ENCODE results near the gene PTPRM.

PTPRM gene

DNA sequence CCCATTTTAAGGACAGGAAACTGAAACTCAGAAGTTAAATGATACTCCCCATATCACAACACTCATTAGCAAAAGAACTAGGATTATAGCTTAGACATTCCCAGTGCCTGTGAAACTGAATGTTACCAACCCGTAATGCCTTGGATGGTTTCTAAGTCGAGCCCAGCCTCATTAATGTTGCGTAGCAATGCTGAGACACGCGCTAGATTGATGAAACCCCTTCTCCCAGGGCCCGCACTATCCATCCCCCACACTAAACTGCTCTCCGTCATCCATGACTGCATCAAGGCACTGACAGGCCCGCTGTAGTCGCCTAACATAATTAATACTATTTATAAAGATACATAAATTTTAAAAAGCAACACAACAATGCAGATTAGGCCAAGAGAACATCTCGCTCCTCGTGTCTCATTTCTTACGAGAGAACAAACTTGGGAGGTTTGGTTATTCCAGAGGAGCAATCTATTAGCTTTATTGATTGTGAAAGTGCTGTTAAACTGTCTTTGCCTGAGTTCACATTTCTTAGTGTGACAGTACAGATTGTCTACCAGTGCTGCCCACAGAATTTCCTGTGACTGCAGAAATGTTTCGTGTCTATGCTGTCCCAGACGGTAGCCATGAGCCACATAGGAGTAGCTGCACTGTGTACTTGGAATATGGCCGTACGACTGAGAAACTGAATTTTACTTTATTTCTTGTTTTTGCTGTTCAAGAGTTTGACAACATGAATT, 729.9 kb downstream of the PTPRM start:
- DNase-seq (ENCODE audit: extremely low read depth in 1 of 2, low read depth in 1 of 2): no peak

DNA sequence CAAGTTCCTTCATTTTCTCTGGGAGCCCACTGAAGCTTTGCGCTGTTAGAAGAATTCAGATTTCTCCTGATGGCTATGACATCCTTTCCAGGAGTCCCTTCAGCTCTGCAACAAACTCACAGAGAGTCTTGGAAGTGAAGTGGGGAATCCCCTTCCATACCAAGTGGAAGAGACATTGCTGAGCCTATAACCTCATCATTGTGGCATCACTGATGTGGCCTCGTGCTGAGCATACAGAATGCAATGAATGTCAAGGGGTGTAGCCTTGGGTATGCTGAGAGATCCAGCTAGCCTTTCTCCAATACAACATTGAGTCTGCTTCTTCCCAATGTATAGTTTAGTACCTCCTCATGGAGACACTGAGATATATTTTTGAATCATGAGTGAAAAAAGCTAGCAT, 731.1 kb downstream of the PTPRM start:
- no peak for DNase-seq (ENCODE audit: extremely low read depth in 1 of 2, low read depth in 1 of 2)

DNA sequence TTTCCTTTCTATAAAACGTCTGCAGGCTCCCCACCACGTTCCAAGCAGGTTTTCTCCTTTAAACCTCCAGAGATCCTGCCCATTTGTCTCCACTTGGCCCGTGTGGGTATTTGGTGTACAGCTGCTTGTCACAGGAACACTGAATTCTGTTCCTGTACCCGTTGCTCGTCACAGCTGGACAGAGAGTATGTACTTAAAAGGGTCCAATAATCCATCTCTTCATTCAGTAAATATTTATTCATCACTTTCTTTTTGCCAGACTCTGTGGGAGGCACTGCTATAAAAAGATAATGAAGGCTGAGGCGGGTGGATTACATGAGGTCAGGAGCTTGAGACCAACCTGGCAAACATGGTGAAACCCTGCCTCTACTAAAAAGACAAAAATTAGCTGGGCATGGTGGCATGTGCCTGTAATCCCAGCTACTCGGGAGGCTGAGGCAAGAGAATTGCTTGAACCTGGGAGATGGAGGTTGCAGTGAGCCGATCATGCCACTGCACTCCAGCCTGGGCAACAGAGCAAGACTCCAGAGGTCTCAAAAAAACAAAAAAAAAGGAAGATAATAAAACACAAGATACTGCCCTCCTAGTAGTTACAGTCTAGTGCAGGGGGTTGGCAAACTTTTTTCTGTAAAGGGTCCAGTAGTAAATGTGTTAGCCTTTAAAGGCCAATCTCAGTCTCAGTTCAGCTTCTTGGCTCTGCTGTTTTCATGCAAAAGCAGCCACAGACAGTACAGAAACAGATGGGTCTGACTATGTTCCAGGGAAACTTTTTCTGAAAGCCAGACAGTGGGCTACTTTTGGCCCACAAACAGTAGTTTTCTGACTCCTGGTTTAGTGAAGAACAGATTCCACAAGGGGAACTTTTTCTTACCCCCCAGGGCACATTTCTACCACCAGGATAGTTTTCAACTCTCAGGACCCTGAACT, 732.2 kb downstream of the PTPRM start:
- no peak for DNase-seq (ENCODE audit: extremely low read depth in 1 of 2, low read depth in 1 of 2)

DNA sequence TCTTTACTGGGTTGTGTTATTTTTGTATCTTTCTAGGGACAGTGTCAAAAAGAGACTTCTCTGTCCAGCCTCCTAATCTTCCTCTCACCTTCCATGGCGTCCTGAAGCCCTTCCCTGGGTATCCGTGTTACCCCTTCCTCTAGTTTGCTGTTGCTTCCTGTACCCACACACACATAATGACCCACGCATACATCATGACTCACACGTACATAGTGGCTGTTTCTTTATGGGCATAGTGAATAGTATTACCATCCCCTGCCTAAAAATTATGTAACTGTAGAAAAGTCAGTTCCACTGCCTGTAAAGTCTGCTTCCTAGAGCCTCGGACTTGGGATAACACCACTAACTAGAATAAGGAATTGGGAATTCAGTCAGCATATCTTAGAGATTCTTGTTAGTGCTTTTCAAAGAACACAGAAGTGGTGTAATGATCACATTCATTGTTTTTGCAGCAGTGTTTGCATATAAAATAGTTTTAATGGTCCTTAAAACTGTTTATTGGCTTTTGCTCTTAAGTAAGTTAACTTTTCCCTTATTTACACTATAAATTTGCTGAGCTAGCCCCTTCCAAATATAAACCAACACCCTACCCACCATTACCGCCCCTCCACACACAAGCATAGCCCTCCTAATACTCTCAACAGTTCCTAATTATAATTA, 733.8 kb downstream of the PTPRM start:
- no peak for DNase-seq (ENCODE audit: extremely low read depth in 1 of 2, low read depth in 1 of 2)

DNA sequence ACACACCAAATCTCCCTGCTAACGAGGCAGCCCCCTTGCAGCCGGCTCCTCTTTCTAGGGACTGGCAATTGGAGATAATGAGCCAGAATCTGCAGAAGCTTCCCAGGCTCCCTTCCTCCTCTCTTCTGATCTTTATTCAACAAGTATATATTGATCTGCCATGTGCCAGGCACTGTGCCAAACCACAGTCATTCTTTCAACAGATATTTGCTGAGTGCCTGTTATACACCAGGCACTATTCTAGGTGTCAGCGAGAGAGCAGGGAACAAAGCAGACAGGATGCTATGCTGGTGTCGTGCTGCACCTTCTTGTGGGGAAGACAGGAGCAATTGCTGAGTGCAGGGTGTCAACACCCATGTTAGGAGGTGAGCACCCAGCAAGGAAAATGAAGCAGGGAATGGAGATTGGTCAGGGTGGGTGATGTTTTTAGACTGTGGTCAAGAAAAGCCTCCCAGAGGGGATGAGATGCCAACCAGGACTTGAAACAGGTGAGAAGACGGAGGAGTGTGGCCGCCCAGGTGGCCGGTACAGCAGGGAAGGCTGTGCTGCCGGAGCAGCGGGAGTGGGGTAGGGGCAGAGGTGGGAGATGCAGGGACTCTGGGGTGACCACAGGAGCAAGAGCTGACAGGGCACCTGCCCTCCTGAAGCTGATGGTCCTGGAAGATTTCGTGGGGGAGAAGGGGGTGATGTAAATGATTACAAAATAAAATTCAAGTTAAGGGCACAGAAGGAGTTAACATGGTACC, 734.5 kb downstream of the PTPRM start:
- no peak for DNase-seq (ENCODE audit: extremely low read depth in 1 of 2, low read depth in 1 of 2)

DNA sequence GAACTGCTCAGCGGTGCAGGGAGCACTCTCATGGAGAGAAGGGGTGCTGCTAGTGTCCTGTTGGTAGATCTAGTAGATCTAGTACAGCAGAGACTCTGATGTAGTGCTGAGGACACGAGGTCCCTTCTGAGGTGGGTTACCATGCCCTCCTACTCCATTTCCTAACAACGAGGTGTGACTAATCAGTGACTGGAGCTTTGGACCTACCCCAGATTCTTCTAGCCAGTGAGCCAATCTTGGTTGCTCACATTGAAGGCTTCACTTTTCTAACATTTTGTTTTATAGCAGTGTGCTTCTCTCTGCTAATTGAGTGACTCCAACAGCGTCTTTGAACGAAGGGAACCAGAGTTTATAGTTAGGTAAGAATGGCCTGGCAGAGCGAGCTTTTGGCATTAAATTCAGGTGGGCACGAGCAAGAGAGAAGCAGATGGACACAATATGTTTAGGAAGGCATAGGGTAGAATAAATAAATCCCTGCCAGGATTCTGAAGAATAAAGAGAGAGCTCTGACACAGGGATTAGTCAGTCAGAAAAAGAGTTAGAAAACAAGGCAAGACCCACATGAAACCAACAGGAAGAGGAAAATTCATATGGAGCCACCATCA, 736.1 kb downstream of the PTPRM start:
- no peak for DNase-seq (ENCODE audit: extremely low read depth in 1 of 2, low read depth in 1 of 2)

DNA sequence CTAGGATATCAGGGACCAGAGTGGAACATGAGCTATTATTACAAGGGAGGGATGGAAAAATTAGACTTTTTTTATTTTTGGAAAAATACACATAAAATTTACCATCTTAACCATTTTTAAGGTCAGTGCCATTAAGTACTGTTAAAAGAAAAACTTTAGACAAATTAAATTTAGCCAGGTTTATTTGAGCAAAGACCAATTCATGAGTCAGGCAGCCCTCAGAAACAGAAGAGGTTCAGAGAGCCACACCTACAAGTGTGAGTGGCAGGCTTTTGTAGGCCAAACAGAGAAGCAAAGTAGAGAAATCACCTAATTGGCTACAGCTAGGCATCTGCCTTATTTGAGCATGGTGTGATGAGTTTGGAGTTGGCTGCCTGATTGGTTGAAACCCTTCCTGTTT, 740.8 kb downstream of the PTPRM start:
- DNase-seq (ENCODE audit: extremely low read depth in 1 of 2, low read depth in 1 of 2): no peak

DNA sequence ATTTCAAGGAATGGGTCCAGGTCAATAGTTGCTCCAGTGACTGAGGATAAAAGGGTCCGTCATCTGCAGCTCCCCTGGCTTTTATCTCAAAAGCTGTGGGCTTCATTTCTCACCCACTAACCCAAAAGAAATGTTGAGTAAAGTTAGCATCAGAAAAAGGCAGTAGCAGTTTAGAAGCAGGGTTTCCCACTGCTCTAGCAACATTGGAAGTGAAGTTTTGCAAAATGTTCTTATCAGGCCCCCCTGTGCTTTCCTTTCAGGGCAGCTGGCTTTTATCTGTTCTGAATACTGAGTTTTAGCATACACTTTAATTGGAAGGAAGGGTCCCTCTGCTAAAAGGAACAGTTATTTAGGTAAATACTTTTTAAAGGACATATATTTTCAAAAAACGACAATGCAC, 745.9 kb downstream of the PTPRM start:
- DNase-seq (ENCODE audit: extremely low read depth in 1 of 2, low read depth in 1 of 2): no peak

DNA sequence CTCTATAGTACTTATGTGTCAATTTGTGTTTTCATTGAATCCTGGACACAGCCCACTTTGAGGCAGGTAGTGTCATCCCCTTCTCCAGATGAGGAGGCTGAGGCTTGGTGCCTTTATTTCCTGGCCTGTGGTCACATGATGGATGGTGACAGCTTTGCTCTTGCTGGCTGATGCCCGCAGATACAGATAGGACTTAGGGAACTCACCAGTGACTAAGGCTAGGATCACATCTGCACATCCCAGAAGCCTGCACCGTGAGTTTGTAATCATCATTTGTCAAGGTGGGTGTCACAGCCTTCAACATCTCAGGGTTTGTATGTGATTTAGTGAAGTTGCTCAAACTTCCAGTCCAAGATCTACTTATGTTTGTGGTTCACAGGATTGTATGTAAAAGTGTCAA, 747.0 kb downstream of the PTPRM start:
- no peak for DNase-seq (ENCODE audit: extremely low read depth in 1 of 2, low read depth in 1 of 2)

DNA sequence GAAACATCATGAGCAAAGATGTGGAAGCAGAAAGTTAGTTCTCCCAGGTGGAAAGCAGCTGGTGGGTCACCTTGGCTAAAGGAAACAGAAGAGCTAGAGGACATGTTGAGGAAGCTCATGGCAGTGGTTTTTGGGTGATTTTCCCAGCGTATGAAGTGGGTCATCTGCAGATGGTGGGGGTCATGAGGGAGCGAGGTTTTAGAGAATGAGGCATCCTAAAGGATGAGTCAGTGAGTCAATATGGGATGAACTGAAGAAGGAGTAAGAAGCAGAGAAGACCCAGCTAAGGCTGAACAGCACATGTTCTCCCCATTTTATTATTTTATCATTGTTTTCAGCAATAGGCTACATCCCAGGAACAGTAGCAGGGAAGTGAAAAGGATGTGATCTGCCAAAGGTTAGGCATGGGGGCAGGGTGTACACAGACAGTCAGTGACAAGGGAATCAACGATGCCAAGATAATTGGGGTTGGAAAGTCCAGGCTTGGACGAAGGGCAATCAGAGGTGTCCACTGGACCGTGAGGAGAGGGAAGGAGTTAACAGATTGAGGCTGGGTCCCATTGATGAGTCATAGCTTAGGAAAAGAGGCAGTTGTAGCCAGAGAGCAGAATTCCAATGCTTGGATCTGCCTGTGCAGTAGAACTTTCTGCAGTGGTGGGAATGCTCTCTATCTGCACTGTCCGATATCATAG, 752.8 kb downstream of the PTPRM start:
- no peak for DNase-seq (ENCODE audit: extremely low read depth in 1 of 2, low read depth in 1 of 2)

DNA sequence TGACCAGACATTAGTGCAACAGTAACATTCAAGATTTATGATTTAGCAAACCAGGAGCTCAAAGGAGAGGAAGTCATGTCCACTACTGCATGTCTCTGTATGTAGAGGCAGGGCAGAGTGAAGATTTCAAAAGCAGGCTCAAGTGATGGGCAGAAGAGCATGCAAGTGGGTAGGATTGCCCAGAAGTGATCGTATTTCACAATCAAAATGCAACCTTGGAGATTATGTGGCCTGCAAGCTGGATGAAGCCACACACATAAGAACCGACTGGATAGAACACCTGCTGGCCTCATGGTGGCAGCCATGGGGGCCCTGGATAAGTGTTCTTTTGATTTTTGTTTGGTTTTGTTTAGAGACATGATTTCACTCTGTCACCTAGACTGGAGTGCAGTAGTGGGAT, 755.4 kb downstream of the PTPRM start:
- DNase-seq (ENCODE audit: extremely low read depth in 1 of 2, low read depth in 1 of 2): no peak

DNA sequence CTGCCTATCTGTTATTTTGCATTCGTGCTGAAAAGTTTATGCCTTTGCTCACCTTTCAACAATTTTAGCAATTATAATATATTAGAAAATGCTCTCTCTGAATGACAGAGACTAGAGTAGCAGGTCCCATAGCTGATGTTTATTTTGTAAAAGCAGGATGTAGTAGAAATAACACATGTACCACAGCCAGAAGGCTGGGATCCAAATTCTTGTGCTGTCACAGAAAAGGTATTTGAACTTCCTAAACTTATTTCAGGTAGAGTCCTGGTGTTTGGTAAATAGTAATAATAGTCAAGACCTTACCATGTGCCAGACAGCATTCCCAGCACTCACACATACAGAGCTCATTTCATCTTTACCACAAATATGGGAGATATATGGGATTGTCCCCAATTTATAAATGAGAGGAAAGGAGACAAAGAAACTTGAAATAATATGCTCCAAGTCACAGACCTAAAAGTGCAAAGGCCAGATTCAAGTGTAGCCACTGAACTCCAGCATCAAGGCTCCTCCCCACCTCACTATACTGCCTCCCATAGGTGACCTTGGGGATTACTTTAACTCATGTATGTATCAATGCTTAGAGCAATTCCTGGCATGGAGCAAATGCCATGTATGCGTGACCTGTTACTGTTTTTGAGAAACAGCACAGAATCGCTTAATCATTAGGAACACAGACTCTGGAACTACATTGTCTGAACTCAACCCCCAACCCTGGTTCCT, 757.4 kb downstream of the PTPRM start:
- no peak for DNase-seq (ENCODE audit: extremely low read depth in 1 of 2, low read depth in 1 of 2)

DNA sequence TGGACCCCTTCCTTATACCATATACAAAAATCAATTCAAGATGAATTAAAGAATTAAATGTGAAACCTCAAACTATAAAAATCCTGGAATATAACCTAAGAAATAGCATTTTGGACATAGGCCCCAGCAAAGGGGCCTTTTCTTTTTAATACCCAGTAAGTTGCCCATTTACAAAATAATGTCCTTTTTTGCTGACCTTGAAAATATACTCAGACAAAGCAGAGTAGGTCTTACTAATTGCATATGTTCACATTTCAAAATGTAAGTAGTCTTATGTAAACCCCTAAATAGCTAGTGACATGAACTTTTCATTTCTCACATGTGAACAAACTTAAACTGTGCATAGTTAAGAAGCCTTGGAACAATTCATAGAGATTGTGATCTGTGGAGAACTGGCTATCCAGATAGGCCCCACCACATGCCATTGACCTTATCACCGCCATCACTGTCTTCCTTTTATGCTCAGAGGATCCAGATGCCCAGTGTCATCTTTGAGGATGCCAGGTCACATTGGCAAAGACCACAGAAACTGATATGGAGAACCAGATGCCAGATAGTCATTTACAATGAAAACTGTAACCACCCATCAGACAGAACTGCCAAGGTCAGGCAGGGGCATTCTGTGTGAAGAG, 759.8 kb downstream of the PTPRM start:
- DNase-seq (ENCODE audit: extremely low read depth in 1 of 2, low read depth in 1 of 2): no peak

DNA sequence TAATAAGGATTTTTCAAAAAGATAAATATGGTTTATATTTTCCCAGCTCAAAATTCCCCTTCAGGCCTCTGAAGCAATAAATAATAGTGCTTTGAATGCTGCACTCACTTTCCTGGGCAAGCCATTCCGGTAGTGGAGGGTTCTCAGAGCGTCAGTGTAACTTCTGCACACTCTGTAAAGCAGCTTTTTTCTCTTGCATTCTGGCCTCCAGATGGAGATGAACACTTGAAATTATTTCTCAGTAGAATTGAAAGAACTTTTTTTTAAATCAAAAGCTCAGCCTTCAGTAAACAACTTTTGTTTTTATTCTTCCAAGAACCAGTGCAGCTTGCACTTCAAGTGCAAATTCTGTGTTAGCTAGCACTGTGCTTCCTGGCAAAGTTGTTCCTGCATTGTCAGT, 761.0 kb downstream of the PTPRM start:
- no peak for DNase-seq (ENCODE audit: extremely low read depth in 1 of 2, low read depth in 1 of 2)

DNA sequence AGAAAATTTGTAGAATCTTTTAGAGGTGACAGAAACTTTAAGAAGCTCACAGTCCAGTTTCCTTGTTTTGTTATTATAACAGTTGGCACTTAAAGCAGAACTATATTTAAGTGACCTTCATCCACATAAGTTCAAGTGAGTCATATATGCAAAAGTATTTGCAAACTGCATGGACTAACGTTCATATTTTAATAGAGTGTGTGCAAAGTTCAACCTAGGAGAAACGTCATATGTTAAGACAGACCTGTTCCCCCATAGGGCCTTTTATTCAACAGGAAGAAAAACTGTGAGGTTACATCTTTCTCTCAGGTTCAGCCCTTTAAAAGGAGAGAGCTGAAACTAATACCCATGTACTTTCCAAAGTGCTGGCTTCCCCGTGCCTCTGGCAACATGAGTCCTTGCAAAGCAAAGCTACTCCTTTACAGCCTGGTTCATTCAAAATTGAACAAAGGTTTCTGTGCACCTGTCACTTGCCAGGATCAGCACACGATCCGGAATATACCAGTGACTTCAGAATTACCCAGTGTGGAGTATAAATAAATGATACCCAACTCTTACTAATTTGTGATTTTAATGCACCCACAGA, 762.2 kb downstream of the PTPRM start:
- no peak for DNase-seq (ENCODE audit: extremely low read depth in 1 of 2, low read depth in 1 of 2)

DNA sequence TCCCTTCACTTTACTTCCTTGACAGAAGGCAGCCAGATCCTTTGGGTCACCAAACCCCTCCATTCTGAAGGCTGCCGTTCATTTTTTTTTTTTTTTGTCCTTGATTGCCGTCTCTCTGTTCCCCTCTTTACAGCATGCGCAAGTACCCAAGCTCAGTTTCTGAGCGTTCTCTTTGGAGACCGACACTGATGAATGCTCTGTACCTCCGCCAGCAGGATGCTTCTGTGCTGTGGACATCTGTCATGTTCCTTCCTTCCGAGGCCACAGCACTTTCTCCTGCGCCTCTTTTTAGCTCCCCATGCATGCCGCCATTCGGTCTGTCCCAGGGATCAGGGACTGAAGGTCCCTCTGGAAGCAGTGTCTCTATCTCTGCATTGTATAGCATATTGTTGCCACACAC, 763.5 kb downstream of the PTPRM start:
- DNase-seq (ENCODE audit: extremely low read depth in 1 of 2, low read depth in 1 of 2): no peak

DNA sequence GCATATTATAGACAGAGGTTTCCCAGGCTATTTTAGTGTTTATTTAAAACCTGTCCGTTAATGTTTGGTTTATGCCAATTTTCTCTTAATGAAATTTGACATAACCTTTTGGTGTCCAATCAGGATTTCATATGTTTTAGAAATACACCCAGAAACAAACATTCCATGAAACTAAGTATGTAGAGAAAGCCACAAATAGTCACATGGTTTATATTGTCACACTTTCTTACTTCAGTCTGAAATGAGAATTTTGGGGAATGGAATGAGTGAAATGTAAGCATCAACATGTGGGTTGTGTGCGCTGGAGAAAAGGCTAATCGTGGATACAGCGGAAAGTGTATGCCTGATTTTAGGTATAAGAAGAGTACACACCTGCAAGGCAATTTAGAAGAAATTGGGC, 765.2 kb downstream of the PTPRM start:
- no peak for DNase-seq (ENCODE audit: extremely low read depth in 1 of 2, low read depth in 1 of 2)

DNA sequence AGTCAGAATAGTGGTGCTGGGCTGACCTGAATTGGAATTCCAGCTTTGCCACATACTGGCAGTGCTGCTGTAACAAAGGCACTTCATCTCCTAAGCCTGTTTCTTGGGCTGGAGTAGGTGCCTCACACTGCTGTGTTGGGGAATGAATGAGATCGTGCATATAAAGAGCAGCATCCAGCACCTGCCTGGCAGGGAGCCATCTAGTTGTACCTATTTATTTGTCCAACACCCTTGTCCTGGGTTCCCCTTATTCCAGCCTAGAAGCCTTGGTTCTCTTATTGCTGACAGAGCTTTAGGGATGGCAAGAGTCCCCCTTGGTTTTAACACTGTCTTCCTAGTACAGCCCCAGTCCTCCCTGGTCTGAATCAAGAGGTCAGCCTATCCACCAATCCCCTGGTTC, 766.8 kb downstream of the PTPRM start:
- no peak for DNase-seq (ENCODE audit: extremely low read depth in 1 of 2, low read depth in 1 of 2)

DNA sequence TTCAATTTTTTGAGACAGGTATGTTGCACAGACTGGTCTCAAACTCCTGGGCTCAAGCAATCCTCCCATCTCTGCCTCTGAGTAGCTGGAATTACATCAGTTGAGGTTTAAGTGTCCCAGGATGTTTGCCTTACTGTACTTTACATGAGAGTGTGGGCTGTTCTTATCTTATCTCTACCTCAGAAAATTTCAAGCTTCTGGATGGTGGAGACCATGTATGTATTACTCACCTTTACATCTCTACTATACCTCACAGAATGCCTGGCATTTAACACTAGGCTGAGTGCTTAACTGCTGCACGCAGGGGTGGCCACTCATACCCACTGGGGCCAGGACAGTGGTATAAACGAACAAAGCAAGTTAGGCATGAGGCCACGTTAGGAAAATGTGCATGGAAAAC, 770.1 kb downstream of the PTPRM start:
- DNase-seq (ENCODE audit: extremely low read depth in 1 of 2, low read depth in 1 of 2): no peak
